ENCODE data around the gene SERGEF.

SERGEF gene

GRCh38 chr11:17846852-17847453, 165.9 kb downstream of the SERGEF start:
- Histone ChIP-seq H3K36me3 (ENCODE audit: low read length) (no peaks in the 10 kb centered on the region), H2AFZ (ENCODE audit: low read depth, low read length, severe bottlenecking) (no peak overlapping the region), H4K20me1 (ENCODE audit: low read depth, low read length) (no peaks in the 10 kb centered on the region), H3K9me2 (replicated peaks; ENCODE audit: insufficient read depth, low read length) (no peaks in the 10 kb centered on the region), H3F3A (ENCODE audit: insufficient read depth) (no peaks in the 10 kb centered on the region), H3K9ac (ENCODE audit: low read length) (no peak overlapping the region), H3K27me3 (ENCODE audit: low read length) (no peaks in the 10 kb centered on the region), H3K4me3 (ENCODE audit: insufficient read depth, low read length, poor library complexity, severe bottlenecking) (no peak overlapping the region), H3K79me2 (ENCODE audit: insufficient read depth, low read length) (no peaks in the 10 kb centered on the region), H3K9me3 (ENCODE audit: insufficient read depth, low read length) (no peaks in the 10 kb centered on the region), H3K27ac (ENCODE audit: low read depth, low read length) (no peak overlapping the region), H3K4me2 (ENCODE audit: low read depth, low read length, poor library complexity, severe bottlenecking) (no peak overlapping the region)
- TF ChIP-seq EZH2phosphoT487 (conservative IDR thresholded peaks at IDR 0.05; ENCODE audit: low read length) = no peak
- TF ChIP-seq, protein P1, sequence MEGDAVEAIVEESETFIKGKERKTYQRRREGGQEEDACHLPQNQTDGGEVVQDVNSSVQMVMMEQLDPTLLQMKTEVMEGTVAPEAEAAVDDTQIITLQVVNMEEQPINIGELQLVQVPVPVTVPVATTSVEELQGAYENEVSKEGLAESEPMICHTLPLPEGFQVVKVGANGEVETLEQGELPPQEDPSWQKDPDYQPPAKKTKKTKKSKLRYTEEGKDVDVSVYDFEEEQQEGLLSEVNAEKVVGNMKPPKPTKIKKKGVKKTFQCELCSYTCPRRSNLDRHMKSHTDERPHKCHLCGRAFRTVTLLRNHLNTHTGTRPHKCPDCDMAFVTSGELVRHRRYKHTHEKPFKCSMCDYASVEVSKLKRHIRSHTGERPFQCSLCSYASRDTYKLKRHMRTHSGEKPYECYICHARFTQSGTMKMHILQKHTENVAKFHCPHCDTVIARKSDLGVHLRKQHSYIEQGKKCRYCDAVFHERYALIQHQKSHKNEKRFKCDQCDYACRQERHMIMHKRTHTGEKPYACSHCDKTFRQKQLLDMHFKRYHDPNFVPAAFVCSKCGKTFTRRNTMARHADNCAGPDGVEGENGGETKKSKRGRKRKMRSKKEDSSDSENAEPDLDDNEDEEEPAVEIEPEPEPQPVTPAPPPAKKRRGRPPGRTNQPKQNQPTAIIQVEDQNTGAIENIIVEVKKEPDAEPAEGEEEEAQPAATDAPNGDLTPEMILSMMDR (IDR thresholded peaks at IDR 0.05; ENCODE audit: insufficient read depth, low read length, poor library complexity, severe bottlenecking) = no peak

DNA sequence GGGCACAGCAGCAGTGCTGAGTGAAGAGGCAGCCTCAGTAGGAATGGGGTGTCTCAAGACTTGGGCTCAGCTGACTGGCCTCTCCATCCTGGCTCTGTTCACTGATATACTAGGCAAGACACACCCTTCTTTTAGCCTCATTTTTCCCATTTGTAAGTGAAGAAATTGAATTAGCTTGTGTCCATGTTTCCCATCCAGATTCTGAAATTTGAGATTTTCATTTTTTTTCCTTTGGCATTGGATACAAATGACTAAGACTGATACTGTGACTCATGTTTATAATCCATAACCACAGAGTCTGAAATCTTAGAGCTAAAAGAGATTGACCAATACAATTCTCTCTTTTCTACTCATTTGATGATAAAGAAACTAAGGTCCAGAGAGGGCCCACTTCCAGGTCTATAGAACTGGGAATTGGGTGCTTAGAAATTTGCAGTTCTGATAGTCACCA, 167.4 kb downstream of the SERGEF start:
- no peak overlapping the region for H2AFZ ChIP-seq (ENCODE audit: low read depth, low read length, severe bottlenecking)
- no peaks in the 10 kb centered on the region for H3F3A ChIP-seq (ENCODE audit: insufficient read depth)
- no peak overlapping the region for H3K9ac ChIP-seq (ENCODE audit: low read length)
- H3K4me2 ChIP-seq (ENCODE audit: low read depth, low read length, poor library complexity, severe bottlenecking) = no peak overlapping the region
- no peaks in the 10 kb centered on the region for H3K79me2 ChIP-seq (ENCODE audit: insufficient read depth, low read length)
- H4K20me1 ChIP-seq (ENCODE audit: low read depth, low read length) = no peaks in the 10 kb centered on the region
- no peaks in the 10 kb centered on the region for H3K27me3 ChIP-seq (ENCODE audit: low read length)
- no peak for TF ChIP-seq EZH2phosphoT487 (conservative IDR thresholded peaks at IDR 0.05; ENCODE audit: low read length)
- TF ChIP-seq, protein P1 (IDR thresholded peaks at IDR 0.05; ENCODE audit: insufficient read depth, low read length, poor library complexity, severe bottlenecking) = no peak
- H3K36me3 ChIP-seq (ENCODE audit: low read length) = no peaks in the 10 kb centered on the region
- no peaks in the 10 kb centered on the region for H3K9me2 ChIP-seq (replicated peaks; ENCODE audit: insufficient read depth, low read length)
- H3K27ac ChIP-seq (ENCODE audit: low read depth, low read length) = no peak overlapping the region
- H3K4me3 ChIP-seq (ENCODE audit: insufficient read depth, low read length, poor library complexity, severe bottlenecking) = no peak overlapping the region
- H3K9me3 ChIP-seq (ENCODE audit: insufficient read depth, low read length) = no peaks in the 10 kb centered on the region

DNA sequence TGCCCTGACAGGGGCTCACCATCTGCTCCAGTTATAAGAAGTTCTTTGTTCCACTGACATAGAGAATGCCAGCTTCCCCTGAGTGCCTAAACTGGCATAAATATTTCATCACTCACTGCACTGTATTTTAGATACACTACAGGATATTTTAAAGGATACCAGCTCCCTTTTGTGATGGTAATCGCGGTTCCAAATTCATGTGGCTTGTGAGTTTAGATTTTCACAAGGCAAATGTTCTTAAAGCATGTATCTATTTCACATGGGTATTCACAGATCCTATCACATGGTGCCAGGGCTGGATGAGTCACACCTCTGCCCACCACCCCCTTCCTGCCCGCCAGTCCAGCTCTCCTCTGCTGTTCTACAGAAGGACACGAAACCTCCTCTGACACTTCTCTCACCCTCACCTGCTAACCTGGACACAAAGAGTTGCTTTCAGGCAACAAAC, 172.7 kb downstream of the SERGEF start:
- no peaks in the 10 kb centered on the region for H3K79me2 ChIP-seq (ENCODE audit: insufficient read depth, low read length)
- no peak overlapping the region for H3K4me3 ChIP-seq (ENCODE audit: insufficient read depth, low read length, poor library complexity, severe bottlenecking)
- no peaks in the 10 kb centered on the region for H3K27me3 ChIP-seq (ENCODE audit: low read length)
- H4K20me1 ChIP-seq (ENCODE audit: low read depth, low read length) = no peaks in the 10 kb centered on the region
- no peaks in the 10 kb centered on the region for H3K36me3 ChIP-seq (ENCODE audit: low read length)
- H3F3A ChIP-seq (ENCODE audit: insufficient read depth) = no peaks in the 10 kb centered on the region
- H2AFZ ChIP-seq (ENCODE audit: low read depth, low read length, severe bottlenecking) = no peak overlapping the region
- no peak overlapping the region for H3K4me2 ChIP-seq (ENCODE audit: low read depth, low read length, poor library complexity, severe bottlenecking)
- H3K9me3 ChIP-seq (ENCODE audit: insufficient read depth, low read length) = no peaks in the 10 kb centered on the region
- H3K9ac ChIP-seq (ENCODE audit: low read length) = no peak overlapping the region
- H3K27ac ChIP-seq (ENCODE audit: low read depth, low read length) = no peak overlapping the region
- no peaks in the 10 kb centered on the region for H3K9me2 ChIP-seq (replicated peaks; ENCODE audit: insufficient read depth, low read length)
- TF ChIP-seq, protein P1 (IDR thresholded peaks at IDR 0.05; ENCODE audit: insufficient read depth, low read length, poor library complexity, severe bottlenecking) = no peak
- no peak for TF ChIP-seq EZH2phosphoT487 (conservative IDR thresholded peaks at IDR 0.05; ENCODE audit: low read length)
